ENCODE data around the gene IZUMO4. TPM values are rescaled to one million over a fixed set of nuclear protein-coding genes. Genes with fewer than 3 reads are reported as not detected.
"Not testable (repeated sequence)": the region's sequence is repeated elsewhere in the genome, so short reads cannot be mapped to it uniquely, and the experiment has no call there.

Gene IZUMO4
- total RNA-seq, 1 donor from 2014 or later = 2.2 TPM

- DNase-seq = no peak
These were observed 27.1 kb downstream of the IZUMO4 start for GRCh38 chr19:2123682-2124387.

- no peak for DNase-seq
These were observed 30.3 kb downstream of the IZUMO4 start for GRCh38 chr19:2126879-2127518.

DNA sequence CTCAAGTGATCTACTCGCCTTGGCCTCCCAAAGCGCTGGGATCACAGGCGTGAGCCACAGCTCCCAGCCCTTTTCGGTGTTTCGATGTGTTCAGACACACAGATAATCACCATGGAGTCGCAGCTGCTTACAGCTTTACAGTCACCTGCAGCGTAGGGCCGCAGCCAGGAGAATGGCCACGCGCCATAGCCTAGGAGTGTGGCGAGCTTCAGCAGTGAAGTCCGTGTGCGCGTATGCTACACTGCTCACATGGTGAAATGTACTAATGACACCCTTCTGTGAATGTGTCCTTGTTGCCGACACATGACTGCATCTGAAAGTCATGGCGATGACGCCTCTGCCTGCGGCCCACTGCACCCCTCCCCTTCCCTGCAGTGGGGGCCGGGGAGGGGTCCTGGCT, 31.0 kb downstream of the IZUMO4 start:
- DNase-seq = no peak

DNA sequence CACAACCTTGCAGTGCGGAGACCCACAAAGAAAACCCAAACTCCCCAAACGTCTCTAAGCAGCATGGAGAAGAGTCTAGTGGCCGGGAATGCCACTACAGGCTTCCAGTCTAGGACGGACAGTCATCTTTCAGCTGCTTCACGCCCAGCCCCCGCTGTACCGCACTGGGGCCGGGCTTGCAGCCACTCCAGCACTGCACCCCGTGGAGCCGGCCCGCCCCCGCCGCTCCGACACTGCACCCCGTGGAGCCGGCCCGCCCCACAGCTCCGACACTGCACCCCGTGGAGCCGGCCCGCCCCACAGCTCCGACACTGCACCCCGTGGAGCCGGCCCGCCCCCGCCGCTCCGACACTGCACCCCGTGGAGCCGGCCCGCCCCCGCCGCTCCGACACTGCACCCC, 31.5 kb downstream of the IZUMO4 start:
- DNase-seq = not testable (repeated sequence)

GRCh38 chr19:2129022-2129421, 32.3 kb downstream of the IZUMO4 start:
- DNase-seq = no peak

- DNase-seq = no peak
These were observed 32.8 kb downstream of the IZUMO4 start for GRCh38 chr19:2129486-2129885.

DNA sequence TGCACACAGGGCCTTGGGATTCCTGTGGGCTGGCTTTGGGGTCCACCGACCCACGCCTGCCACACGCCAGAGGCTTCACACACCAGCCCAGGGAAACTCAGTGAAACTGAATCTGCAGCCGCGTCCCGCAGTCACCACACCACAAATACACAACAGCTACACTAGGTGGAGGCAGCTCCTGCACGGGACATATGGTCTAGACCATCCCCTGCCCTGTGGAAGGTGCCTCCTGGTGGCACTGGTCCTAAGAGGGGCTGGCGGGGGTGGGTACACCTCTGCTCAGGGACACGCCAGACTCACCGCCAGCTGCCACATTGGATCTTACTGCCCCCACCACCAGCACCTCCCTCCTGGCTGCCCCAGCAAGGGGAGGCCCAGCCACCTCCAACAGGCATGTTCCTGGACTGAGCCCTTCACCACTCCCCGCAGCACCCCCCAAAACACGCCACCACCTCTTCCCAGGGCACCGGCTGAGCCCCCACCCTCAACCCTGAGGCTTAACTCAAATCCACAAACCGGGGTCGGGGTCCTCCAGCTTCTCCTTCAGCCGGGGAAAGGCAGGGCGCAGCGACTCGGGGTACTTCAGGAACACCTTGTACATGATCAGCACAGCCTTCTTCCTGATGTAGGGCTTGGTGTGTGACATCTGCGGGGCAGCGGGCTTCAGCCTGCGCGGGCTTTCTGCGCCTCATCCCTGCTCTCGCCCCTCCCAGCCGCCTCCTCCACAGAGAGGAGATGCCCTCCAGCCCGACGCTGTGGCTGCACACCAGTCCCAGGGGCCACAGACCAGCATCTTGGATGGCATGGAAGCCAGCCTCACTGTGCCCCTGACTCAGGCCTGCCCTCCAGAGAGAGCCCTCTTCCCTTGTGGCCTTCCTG, 33.4 kb downstream of the IZUMO4 start:
- DNase-seq = no peak

DNA sequence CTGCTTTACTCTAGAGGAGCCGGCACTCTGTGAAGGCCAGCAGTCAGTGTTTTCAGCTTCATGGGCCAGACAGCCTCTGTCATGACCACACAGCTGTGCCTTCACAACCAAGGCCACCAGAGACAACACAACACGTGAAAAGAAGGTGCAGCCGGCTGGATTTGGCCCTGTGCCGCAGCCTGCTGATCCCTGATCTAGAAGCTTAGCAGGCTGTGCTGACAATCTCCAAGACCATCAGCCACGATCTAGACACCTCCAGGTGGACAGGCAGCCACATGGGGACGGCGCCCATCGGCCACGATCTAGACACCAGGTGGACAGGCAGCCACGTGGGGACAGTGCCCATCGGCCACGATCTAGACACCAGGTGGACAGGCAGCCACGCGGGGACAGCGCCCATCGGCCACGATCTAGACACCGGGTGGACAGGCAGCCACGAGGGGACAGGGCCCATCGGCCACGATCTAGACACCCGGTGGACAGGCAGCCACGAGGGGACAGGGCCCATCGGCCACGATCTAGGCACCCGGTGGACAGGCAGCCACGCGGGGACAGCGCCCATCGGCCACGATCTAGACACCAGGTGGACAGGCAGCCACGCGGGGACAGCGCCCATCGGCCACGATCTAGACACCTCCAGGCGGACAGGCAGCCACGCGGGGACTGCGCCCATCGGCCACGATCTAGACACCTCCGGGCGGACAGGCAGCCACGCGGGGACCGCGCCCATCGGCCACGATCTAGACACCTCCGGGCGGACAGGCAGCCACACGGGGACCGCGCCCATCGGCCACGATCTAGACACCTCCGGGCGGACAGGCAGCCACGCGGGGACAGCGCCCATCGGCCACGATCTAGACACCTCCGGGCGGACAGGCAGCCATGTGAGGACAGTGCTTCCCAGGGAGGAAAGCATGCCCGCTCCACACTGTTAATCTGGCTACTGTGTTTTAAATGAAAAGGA, 34.6 kb downstream of the IZUMO4 start:
- DNase-seq = not testable (repeated sequence)

- no peak for DNase-seq
These were observed 35.5 kb downstream of the IZUMO4 start for GRCh38 chr19:2132191-2132590.

GRCh38 chr19:2132731-2133490, 36.2 kb downstream of the IZUMO4 start:
- DNase-seq = no peak

DNA sequence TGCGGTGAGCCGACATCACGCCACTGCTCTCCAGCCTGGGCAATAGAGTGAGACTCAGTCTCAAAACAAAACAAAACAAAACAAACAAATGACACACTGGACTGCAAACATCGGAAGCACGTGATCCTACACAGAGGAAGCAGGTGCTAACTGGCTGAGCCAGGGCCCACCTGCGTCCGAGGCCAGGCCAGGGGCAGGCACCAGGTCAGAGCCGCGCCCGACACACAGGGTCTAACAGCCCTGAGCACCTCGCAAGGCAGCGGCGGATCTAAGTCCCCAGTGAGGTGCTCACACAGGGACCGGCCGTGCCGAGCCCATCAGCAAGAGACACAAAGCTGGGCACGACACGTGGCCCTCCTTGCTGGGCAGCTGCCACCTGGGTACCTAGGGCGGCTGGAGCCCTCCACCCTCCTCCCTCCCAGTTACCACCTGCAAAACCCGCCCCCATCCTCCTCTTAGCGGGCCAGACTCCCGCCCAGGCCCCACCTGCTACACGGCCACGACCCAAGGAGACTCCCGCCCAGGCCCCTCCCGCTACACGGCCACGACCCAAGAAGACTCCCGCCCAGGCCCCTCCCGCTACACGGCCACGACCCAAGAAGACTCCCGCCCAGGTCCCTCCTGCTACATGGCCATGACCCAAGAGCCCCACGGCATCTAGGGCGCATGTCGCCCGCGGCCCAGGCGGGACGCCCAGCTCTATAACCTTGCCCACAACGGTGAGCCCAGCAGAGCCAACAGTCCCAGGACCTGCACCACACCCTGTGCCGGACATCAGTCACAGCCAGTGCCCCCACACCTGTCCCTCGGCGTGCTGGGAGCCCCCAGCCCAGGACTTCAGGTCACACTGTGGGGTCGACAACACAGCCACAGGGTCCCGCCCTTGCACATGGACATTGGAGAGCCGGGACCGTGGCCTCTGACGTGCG, 39.0 kb downstream of the IZUMO4 start:
- DNase-seq = no peak

DNA sequence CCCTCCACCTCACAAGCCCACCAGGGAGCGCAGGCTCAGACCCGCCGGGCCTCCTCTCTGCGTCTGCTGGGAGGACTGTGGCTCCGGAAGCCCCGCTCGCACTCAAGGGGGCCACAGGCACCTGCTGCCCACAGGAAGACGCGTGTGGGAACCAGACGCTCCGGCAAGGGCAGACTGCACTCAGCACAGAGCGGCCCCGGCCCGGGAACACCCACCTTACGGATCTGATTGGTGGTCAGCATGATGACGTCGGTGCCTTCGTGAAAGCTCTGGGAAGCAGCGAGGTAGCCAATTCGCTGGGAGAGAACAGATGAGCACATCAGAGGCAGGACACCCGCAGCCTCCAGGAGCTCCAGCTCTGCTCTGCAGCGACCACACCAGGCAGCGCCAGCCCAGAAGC, 40.1 kb downstream of the IZUMO4 start:
- no peak for DNase-seq

GRCh38 chr19:2138061-2138728, 41.5 kb downstream of the IZUMO4 start:
- DNase-seq = no peak

DNA sequence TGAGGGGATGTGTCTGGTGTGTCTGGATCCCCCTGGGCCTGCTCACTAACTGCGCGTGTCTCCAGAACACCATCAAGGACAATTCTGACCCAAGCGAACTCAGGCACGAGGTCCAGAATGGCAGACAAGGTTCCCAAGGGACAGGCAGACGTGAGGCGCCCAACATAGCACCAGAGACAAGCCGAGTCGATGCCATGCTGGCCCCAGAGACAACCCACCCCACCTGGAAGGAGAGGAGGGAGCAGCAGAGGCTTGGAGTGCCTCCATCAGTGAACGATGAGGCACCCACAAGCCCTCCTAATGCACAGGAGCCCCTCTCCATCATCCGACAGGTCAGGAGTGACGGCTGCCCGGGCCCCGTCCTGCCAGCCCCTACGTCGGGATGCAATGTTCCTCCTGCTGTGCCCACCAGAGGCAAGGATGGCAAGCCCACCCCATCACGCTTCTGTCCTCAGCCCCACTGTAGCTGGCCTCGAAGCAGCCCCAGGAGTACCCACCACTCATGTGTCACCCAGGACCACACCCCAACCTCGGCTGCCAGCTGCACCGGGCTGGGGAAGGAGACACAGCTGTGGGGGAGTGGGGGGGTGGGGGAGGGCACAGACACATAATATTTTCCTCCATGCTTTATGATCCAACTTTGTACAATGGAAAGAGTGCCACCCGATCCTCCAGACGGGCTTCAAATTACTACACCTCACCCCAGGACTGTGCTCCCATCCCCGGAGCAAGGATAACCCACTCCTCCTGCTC, 42.8 kb downstream of the IZUMO4 start:
- no peak for DNase-seq

DNA sequence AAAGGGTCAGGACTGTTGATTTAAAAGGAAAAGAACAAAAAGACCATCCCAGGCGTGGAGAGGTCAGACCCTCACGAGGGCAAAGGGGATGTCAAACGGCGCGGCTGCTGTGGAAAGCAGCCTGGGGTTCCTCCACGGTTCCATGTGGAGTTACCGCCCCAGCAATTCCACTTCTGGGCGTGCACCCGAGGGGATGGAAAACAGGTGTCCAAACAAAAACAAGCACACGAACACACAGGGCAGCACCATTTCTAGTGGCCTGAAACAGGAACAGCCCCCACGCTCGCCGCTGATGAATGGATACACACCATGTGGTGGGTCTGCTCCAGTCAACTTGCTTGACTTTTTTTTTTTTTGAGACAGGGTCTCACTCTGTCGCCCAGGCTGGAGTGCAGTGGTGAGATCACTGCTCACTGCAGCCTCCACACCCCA, 43.4 kb downstream of the IZUMO4 start:
- no peak for DNase-seq

DNA sequence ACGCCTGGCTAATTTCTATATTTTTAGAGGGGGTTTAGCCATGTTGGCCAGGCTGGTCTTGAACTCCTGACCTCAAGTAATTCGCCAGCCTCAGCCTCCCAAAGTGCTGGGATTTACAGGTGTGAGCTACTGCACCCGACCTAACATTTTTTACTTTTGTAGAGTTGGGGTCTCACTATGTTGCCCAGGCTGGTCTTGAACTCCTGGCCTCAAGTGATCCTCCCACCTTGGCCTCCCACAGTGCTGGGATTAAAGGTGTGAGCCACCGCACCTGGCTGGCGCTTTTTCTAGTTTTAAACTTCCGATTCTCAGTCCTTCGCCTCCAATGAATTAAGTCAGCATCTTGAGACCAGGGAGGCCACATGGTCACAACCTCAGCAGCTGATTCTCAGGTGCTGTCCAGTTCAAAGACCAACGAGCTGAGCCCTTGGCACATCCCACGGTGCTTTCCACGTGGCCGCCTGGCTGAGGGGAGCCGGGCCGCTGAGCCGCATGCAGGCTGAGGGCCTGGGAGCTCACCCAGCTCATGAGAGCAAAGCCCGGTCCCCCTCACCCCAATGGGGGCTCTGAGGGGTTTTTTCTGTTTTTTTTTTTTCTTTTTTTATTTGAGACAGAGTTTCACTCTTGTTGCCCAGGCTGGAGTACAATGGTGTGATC, 45.6 kb downstream of the IZUMO4 start:
- no peak for DNase-seq

DNA sequence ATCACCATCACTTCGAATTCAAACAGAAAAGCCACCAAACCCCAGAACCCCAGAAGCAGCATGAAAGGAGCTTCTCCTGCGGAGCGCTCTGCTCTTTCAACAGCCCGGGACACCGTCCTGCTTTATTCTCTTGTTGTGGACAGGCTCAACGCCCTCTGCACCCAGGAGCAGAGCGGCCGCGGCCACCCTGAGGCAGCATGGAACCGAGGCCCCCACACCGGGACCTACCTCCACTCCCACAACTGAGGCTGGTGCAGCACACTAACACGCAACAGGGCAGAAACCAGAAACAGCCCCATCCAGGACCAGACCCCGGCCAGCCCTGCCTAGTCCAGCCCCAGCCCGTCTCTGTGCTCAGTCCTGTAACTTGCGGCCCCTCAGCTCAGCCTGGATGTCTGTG, 47.5 kb downstream of the IZUMO4 start:
- DNase-seq = no peak

GRCh38 chr19:2145831-2146241, 49.1 kb downstream of the IZUMO4 start:
- no peak for DNase-seq
